Heart right ventricle (tissue), 16 donors: ENCODE data around the gene LRP1B. TPM values are rescaled to one million over a fixed set of nuclear protein-coding genes. Genes with fewer than 3 reads are reported as not detected.

ENCODE experiments used
- ATAC-seq, 8 donors: fragments of 200-7000 bp; cut with Tn5 transposase; one replicate each; pipeline ENCODE4 v1.9.1; 2020; ENCODE audit warnings: mild to moderate bottlenecking in 8 of 8, moderate library complexity in 8 of 8, moderate number of reproducible peaks in 1 of 8
- DNase-seq, 2 donors: peaks; one replicate each; pipeline ENCODE4 v3.0.0-alpha.2; 2020
- H3K27ac ChIP-seq, 10 donors: fragments of 200-600 bp; sonication (generic) in 2 of 10; one replicate each; pipeline versions ENCODE4 v1.5.0 to v1.8.0; 2020 to 2022; ENCODE audit warnings: mild to moderate bottlenecking in 3 of 10
- H3K27me3 ChIP-seq, 7 donors: fragments of 200-600 bp; one replicate each; pipeline ENCODE4 v1.8.0; 2021 to 2022; ENCODE audit warnings: mild to moderate bottlenecking in 2 of 7
- H3K36me3 ChIP-seq, 9 donors: fragments of 200-600 bp; sonication (generic) in 1 of 9; one replicate each; pipeline versions ENCODE4 v1.5.0 to v1.8.0; 2020 to 2022; ENCODE audit warnings: mild to moderate bottlenecking in 2 of 9
- H3K4me1 ChIP-seq, 9 donors: fragments of 200-600 bp; sonication (generic) in 1 of 9; one replicate each; pipeline versions ENCODE4 v1.5.0 to v1.8.0; 2020 to 2022; ENCODE audit warnings: mild to moderate bottlenecking in 4 of 9
- H3K4me3 ChIP-seq, 10 donors: fragments of 200-600 bp; sonication (generic) in 2 of 10; one replicate each; pipeline versions ENCODE4 v1.5.0 to v1.8.0; 2020 to 2022; ENCODE audit warnings: mild to moderate bottlenecking in 7 of 10, moderate library complexity in 2 of 10
- H3K9me3 ChIP-seq, 11 donors: fragments of 200-600 bp in 10 of 11; sonication (generic) in 2 of 11; one replicate each; pipeline versions ENCODE4 v1.5.0 to v1.8.0; 2013 to 2022; ENCODE audit warnings: mild to moderate bottlenecking in 2 of 11, control low read depth in 1 of 11, moderate library complexity in 1 of 11
- CTCF ChIP-seq, 9 donors: fragments of 200-600 bp; sonication (generic) in 2 of 9; IDR thresholded peaks; one replicate each; pipeline versions ENCODE4 v1.5.0 to v1.8.0; 2021 to 2022; ENCODE audit warnings: antibody characterized with exemption in 9 of 9, mild to moderate bottlenecking in 5 of 9, moderate library complexity in 1 of 9
- WGBS, 2 donors: extraction: QIAGEN DNeasy Blood & Tissue Kit; methylation state at CpG; one replicate each; pipeline ENCODE4 v1.1.7; 2013; ENCODE audit warnings: inconsistent platforms in 1 of 2; 5-methylcytosine and 5-hydroxymethylcytosine counted together
- intact Hi-C, 10 donors: fragments of 100-400 bp; cut with DNase I; formaldehyde crosslinking; loops; one replicate each; pipeline versions ENCODE4 v1.11.1 to v1.14.2; 2022
- polyA plus RNA-seq, 2 donors: library from polyadenylated mRNA; stranded (reverse); fragments of 200-250 nt; gene quantifications; one replicate each; pipeline ENCODE4 v1.2.3, GENCODE V29; 2013
- total RNA-seq, 10 donors: library from RNA; stranded (reverse); fragmentation: NEBNext Ultra II Directional in 3 of 10; extraction: Animal tissue kit (Norgen Biotek cat#: 25700) in 3 of 10; gene quantifications; one replicate each; pipeline versions ENCODE4 v1.2.1 to v1.2.4, GENCODE V29; 2021 to 2023
- donor health status: Arrhythmogenic right ventricular cardiomyopathy.
- donor health status: ischemic (EF 13 %, LVEDD 7.1; RV severe dilation, severe dysfunction).
- donor health status: healthy with polysubstance abuse.
- donor health status: DM: no; HTN: yes; CAD: no.
- donor health status: DM: no; HTN: no; CAD: no.
- donor health status: ischemic (EF 25% LVEDD 6.9; RV normal size, moderate dysfunction).
- donor health status: ischemic (EF 25% LVEDD 5.7; RV mildly dilated, moderate dysfunction).
- donor health status: healthy.
- donor health status: DM: yes; HTN: yes; CAD: no.
- donor health status: Ischemic cardiomyopathy.
- donor health status: ischemic (EF 35%, LVEDD 5.7; RV mildly dilated, moderate dysfunction).
- donor health status: nonischemic (EF 11% LVEDD 7.7; RV severe dilation, severe dysfunction).
- donor health status: DM: yes; HTN: yes; CAD: no.
- donor health status: PGD.
- donor health status: ischemic (EF 29% LVEDD 5.4; RV normal size, mild dysfunction).
- donor health status: nonischemic (EF 23%, LVEDD 6.1; RV moderate dilation, normal function).

Gene LRP1B
- total and polyA plus RNA-seq, 12 donors, result 0.02 to 0.27 (median 0.14) TPM; not detected in 1

GRCh38 chr2:141652308-141652707 lies 478.5 kb downstream of the LRP1B start:
- TF ChIP-seq CTCF (IDR thresholded peaks at IDR 0.05), result no peak
- Histone ChIP-seq H3K4me1 (no peaks in the 10 kb centered on the region), H3K36me3 (no peaks in the 10 kb centered on the region), H3K9me3 (no peaks in the 10 kb centered on the region), H3K27me3 (no peaks in the 10 kb centered on the region), H3K4me3 (no peak overlapping the region), H3K27ac (no peak overlapping the region)
- DNase-seq (no peak), ATAC-seq (no peak)
- intact Hi-C loops, result no loop called here

GRCh38 chr2:141647353-141647752 lies 483.5 kb downstream of the LRP1B start:
- H3K27ac ChIP-seq, result no peak overlapping the region
- intact Hi-C loops, result no loop called here
- DNase-seq, result no peak
- no peak for TF ChIP-seq CTCF (IDR thresholded peaks at IDR 0.05)
- no peak for ATAC-seq
- no peaks in the 10 kb centered on the region for H3K36me3 ChIP-seq
- no peaks in the 10 kb centered on the region for H3K9me3 ChIP-seq
- H3K27me3 ChIP-seq, result no peaks in the 10 kb centered on the region
- no peaks in the 10 kb centered on the region for H3K4me1 ChIP-seq
- WGBS, 2 donors, result 75% methylated on average over 3 of the region's 3 CpGs
- H3K4me3 ChIP-seq, result no peak overlapping the region

GRCh38 chr2:141641462-141641861 lies 489.4 kb downstream of the LRP1B start:
- H3K27me3 ChIP-seq, result no peaks in the 10 kb centered on the region
- no peak for TF ChIP-seq CTCF (IDR thresholded peaks at IDR 0.05)
- no peak for ATAC-seq
- DNase-seq, result no peak
- intact Hi-C loops, result no loop called here
- H3K27ac ChIP-seq, result no peak overlapping the region
- no peak overlapping the region for H3K4me3 ChIP-seq
- H3K9me3 ChIP-seq, result no peaks in the 10 kb centered on the region
- H3K36me3 ChIP-seq, result no peaks in the 10 kb centered on the region
- no peaks in the 10 kb centered on the region for H3K4me1 ChIP-seq

GRCh38 chr2:141639809-141640208 lies 491.0 kb downstream of the LRP1B start:
- intact Hi-C loops, result no loop called here
- 59 to 63% methylated on average over 3 of the region's 3 CpGs for WGBS, 2 donors
- H3K36me3 ChIP-seq, result no peaks in the 10 kb centered on the region

More at GRCh38 chr2:141639809-141640208, 491.0 kb downstream of the LRP1B start:
- Histone ChIP-seq H3K4me1 (no peaks in the 10 kb centered on the region), H3K27me3 (no peaks in the 10 kb centered on the region), H3K27ac (no peak overlapping the region), H3K4me3 (no peak overlapping the region), H3K9me3 (no peaks in the 10 kb centered on the region)
- TF ChIP-seq CTCF (IDR thresholded peaks at IDR 0.05), result no peak
- no peak for ATAC-seq
- no peak for DNase-seq
